Liver (tissue), 9 donors: Measurements from ENCODE around the gene GATA5. TPM values are rescaled to one million over a fixed set of nuclear protein-coding genes. Genes with fewer than 3 reads are reported as not detected.

ENCODE experiments used
- DNase-seq: peaks from one replicate; pipeline ENCODE4 v3.0.0-alpha.2; 2017; ENCODE audit warnings: low spot score
- H3K27ac ChIP-seq, 2 donors: one replicate each; pipeline ENCODE4 v1.7.0; 2013; ENCODE audit warnings: inconsistent platforms in 2 of 2, low read length in 2 of 2, control low read depth in 1 of 2, low read depth in 1 of 2, mild to moderate bottlenecking in 1 of 2
- H3K27me3 ChIP-seq, 4 donors: one replicate each; pipeline versions ENCODE4 v1.6.1 to v1.7.0; 2013; ENCODE audit warnings: low read length in 3 of 4, inconsistent platforms in 1 of 4, mild to moderate bottlenecking in 1 of 4, moderate library complexity in 1 of 4; ENCODE audit not compliant: control insufficient read depth in 4 of 4, insufficient read depth in 4 of 4
- H3K36me3 ChIP-seq, 4 donors: one replicate each; pipeline versions ENCODE4 v1.6.1 to v1.7.0; 2013; ENCODE audit warnings: low read length in 3 of 4, mild to moderate bottlenecking in 3 of 4, low read depth in 1 of 4, moderate library complexity in 1 of 4; ENCODE audit not compliant: control insufficient read depth in 4 of 4, insufficient read depth in 3 of 4
- H3K4me1 ChIP-seq, 4 donors: one replicate each; pipeline versions ENCODE4 v1.6.1 to v1.7.0; 2013; ENCODE audit warnings: low read length in 3 of 4, mild to moderate bottlenecking in 3 of 4, moderate library complexity in 1 of 4; ENCODE audit not compliant: control insufficient read depth in 4 of 4, insufficient read depth in 4 of 4
- H3K4me3 ChIP-seq, 3 donors: one replicate each; pipeline versions ENCODE4 v1.6.1 to v1.7.0; 2013; ENCODE audit warnings: low read length in 3 of 3, control low read depth in 1 of 3, low read depth in 1 of 3, mild to moderate bottlenecking in 1 of 3
- H3K9ac ChIP-seq, 2 donors: one replicate each; pipeline ENCODE4 v1.7.0; 2013; ENCODE audit warnings: low read length in 2 of 2, mild to moderate bottlenecking in 2 of 2, moderate library complexity in 2 of 2, control low read depth in 1 of 2, low read depth in 1 of 2
- H3K9me3 ChIP-seq, 4 donors: one replicate each; pipeline versions ENCODE4 v1.6.1 to v1.7.0; 2013; ENCODE audit warnings: low read length in 3 of 4; ENCODE audit not compliant: control insufficient read depth in 4 of 4
- EGR1 ChIP-seq, 2 donors: IDR thresholded peaks; 2 replicates each; pipeline ENCODE4 v1.6.1; 2016 to 2018; ENCODE audit warnings: antibody characterized with exemption in 2 of 2, low read depth in 2 of 2
- FOXA1 ChIP-seq: IDR thresholded peaks from 2 replicates; pipeline ENCODE4 v1.6.1; 2016; ENCODE audit warnings: antibody characterized with exemption
- FOXA2 ChIP-seq: IDR thresholded peaks from 2 replicates; pipeline ENCODE4 v1.6.1; 2016; ENCODE audit warnings: antibody characterized with exemption
- GABPA ChIP-seq, 2 donors: IDR thresholded peaks in 1 of 2; conservative IDR thresholded peaks in 1 of 2; 2 replicates each; pipeline ENCODE4 v1.6.1; 2016; ENCODE audit warnings: antibody characterized with exemption in 2 of 2, mild to moderate bottlenecking in 1 of 2, moderate library complexity in 1 of 2
- HNF4A ChIP-seq, 2 donors: conservative IDR thresholded peaks; 2 replicates each; pipeline ENCODE4 v1.6.1; 2016; ENCODE audit warnings: antibody characterized with exemption in 2 of 2, mild to moderate bottlenecking in 2 of 2
- HNF4G ChIP-seq: IDR thresholded peaks from 2 replicates; pipeline ENCODE4 v1.6.1; 2016; ENCODE audit warnings: antibody characterized with exemption
- JUND ChIP-seq, 2 donors: IDR thresholded peaks; 2 replicates each; pipeline ENCODE4 v1.6.1; 2016; ENCODE audit warnings: antibody characterized with exemption in 2 of 2
- MAX ChIP-seq: IDR thresholded peaks from 2 replicates; pipeline ENCODE4 v1.6.1; 2016; ENCODE audit warnings: antibody characterized with exemption
- NR2F2 ChIP-seq: IDR thresholded peaks from 2 replicates; pipeline ENCODE4 v1.6.1; 2016; ENCODE audit warnings: antibody characterized with exemption
- RAD21 ChIP-seq, 2 donors: IDR thresholded peaks; 2 replicates each; pipeline ENCODE4 v1.6.1; 2016; ENCODE audit warnings: antibody characterized with exemption in 2 of 2, mild to moderate bottlenecking in 2 of 2
- SP1 ChIP-seq: IDR thresholded peaks from 2 replicates; pipeline ENCODE4 v1.6.1; 2018; ENCODE audit warnings: antibody characterized with exemption, mild to moderate bottlenecking
- TAF1 ChIP-seq: conservative IDR thresholded peaks from 2 replicates; pipeline ENCODE4 v1.6.1; 2016; ENCODE audit warnings: antibody characterized with exemption, mild to moderate bottlenecking
- YY1 ChIP-seq: IDR thresholded peaks from 2 replicates; pipeline ENCODE4 v1.6.1; 2016; ENCODE audit warnings: antibody characterized with exemption, mild to moderate bottlenecking
- ZBTB33 ChIP-seq: IDR thresholded peaks from 2 replicates; pipeline ENCODE4 v1.6.1; 2016; ENCODE audit warnings: antibody characterized with exemption
- WGBS: extraction: QIAGEN DNeasy Blood & Tissue Kit; methylation state at CpG from one replicate; pipeline ENCODE4 v1.1.7; 2013; 5-methylcytosine and 5-hydroxymethylcytosine counted together
- polyA plus RNA-seq, 2 donors: library from polyadenylated mRNA; stranded (reverse) in 1 of 2; unstranded in 1 of 2; fragments of 200-250 nt in 1 of 2; fragments of >200 nt in 1 of 2; fragmentation: Nextera tagmentation in 1 of 2; extraction: Ambion mirVana in 1 of 2; gene quantifications; one replicate each; pipeline versions ENCODE4 v1.2.1 to v1.2.3, GENCODE V29; 2013 to 2015
- total RNA-seq, 2 donors: library from RNA; depleted of rRNA; stranded (reverse); fragments of >200 nt; gene quantifications; one replicate each; pipeline ENCODE4 v1.2.3, GENCODE V29; 2014
- TF ChIP-seq, protein P1 (sequence below): IDR thresholded peaks from 2 replicates; pipeline ENCODE4 v1.6.1; 2016; ENCODE audit warnings: antibody characterized with exemption, mild to moderate bottlenecking
- TF ChIP-seq, protein P2 (sequence below): fragments of 150-350 bp; IDR thresholded peaks from 2 replicates; pipeline ENCODE4 v1.5.1; 2017; ENCODE audit warnings: improper control_type of control experiment, low read depth, low read length; ENCODE audit not compliant: missing input control
- TF ChIP-seq, protein P3 (sequence below): IDR thresholded peaks from 2 replicates; pipeline ENCODE4 v1.6.1; 2016; ENCODE audit warnings: antibody characterized with exemption
- donor health status: healthy.
- donor health status: healthy.
- donor health status: healthy.
- donor health status: healthy.
- donor health status: healthy.

The GATA5 gene
- total and polyA plus RNA-seq, 4 donors, result 0.25 to 6.1 (median 0.34) TPM

DNA sequence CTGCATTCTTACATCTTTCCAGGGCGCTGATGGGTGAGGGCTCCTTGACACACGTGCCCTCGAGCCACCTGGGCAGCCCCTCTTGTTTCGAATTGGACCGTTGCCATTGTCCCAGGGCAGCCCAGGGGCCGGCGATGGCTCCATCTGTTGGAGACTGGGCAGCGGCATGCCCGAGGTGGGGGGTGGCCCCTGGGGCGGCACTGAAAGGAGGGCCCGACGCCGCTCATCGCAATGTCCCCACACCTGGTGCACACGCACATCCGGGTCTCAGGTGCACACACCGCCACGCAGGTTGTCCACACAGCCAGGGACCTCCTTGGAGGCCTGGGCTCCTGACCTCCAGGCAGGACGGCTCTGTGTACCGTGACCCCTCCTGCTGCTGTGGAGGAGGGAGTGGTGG lies 18.0 kb downstream of the GATA5 start:
- Histone ChIP-seq H3K9me3 (no peaks in the 10 kb centered on the region), H3K9ac (no peak overlapping the region), H3K27me3 (peaks cover 0 to 4% (median 0%) of the 10 kb centered on the region in 4 donors), H3K36me3 (no peaks in the 10 kb centered on the region), H3K4me3 (no peak overlapping the region), H3K4me1 (no peaks in the 10 kb centered on the region), H3K27ac (no peak overlapping the region)
- 80% methylated on average over 20 of the region's 20 CpGs for WGBS
- DNase-seq, result no peak
- TF ChIP-seq, protein P1, sequence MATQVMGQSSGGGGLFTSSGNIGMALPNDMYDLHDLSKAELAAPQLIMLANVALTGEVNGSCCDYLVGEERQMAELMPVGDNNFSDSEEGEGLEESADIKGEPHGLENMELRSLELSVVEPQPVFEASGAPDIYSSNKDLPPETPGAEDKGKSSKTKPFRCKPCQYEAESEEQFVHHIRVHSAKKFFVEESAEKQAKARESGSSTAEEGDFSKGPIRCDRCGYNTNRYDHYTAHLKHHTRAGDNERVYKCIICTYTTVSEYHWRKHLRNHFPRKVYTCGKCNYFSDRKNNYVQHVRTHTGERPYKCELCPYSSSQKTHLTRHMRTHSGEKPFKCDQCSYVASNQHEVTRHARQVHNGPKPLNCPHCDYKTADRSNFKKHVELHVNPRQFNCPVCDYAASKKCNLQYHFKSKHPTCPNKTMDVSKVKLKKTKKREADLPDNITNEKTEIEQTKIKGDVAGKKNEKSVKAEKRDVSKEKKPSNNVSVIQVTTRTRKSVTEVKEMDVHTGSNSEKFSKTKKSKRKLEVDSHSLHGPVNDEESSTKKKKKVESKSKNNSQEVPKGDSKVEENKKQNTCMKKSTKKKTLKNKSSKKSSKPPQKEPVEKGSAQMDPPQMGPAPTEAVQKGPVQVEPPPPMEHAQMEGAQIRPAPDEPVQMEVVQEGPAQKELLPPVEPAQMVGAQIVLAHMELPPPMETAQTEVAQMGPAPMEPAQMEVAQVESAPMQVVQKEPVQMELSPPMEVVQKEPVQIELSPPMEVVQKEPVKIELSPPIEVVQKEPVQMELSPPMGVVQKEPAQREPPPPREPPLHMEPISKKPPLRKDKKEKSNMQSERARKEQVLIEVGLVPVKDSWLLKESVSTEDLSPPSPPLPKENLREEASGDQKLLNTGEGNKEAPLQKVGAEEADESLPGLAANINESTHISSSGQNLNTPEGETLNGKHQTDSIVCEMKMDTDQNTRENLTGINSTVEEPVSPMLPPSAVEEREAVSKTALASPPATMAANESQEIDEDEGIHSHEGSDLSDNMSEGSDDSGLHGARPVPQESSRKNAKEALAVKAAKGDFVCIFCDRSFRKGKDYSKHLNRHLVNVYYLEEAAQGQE, result no peak
- TF ChIP-seq ZBTB33, result no peak
- no peak for TF ChIP-seq FOXA2
- TF ChIP-seq JUND (IDR thresholded peaks at IDR 0.05), result no peak
- TF ChIP-seq, protein P2, sequence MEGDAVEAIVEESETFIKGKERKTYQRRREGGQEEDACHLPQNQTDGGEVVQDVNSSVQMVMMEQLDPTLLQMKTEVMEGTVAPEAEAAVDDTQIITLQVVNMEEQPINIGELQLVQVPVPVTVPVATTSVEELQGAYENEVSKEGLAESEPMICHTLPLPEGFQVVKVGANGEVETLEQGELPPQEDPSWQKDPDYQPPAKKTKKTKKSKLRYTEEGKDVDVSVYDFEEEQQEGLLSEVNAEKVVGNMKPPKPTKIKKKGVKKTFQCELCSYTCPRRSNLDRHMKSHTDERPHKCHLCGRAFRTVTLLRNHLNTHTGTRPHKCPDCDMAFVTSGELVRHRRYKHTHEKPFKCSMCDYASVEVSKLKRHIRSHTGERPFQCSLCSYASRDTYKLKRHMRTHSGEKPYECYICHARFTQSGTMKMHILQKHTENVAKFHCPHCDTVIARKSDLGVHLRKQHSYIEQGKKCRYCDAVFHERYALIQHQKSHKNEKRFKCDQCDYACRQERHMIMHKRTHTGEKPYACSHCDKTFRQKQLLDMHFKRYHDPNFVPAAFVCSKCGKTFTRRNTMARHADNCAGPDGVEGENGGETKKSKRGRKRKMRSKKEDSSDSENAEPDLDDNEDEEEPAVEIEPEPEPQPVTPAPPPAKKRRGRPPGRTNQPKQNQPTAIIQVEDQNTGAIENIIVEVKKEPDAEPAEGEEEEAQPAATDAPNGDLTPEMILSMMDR, result no peak
- TF ChIP-seq FOXA1, result no peak
- no peak for TF ChIP-seq TAF1
- no peak for TF ChIP-seq GABPA (IDR thresholded peaks at IDR 0.05 in 1 of 2, conservative IDR thresholded peaks at IDR 0.05 in 1 of 2)
- TF ChIP-seq YY1, result no peak
- TF ChIP-seq EGR1 (IDR thresholded peaks at IDR 0.05; ENCODE audit: low read depth in 2 of 2), result no peak
- TF ChIP-seq NR2F2, result no peak
- TF ChIP-seq RAD21 (IDR thresholded peaks at IDR 0.05), result no peak
- TF ChIP-seq HNF4A (conservative IDR thresholded peaks at IDR 0.05), result no peak
- TF ChIP-seq, protein P3, sequence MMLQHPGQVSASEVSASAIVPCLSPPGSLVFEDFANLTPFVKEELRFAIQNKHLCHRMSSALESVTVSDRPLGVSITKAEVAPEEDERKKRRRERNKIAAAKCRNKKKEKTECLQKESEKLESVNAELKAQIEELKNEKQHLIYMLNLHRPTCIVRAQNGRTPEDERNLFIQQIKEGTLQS, result no peak
- TF ChIP-seq MAX, result no peak

GRCh38 chr20:62457098-62457497 lies 18.7 kb downstream of the GATA5 start:
- no peak for DNase-seq
- no peaks in the 10 kb centered on the region for H3K9me3 ChIP-seq
- H3K27me3 ChIP-seq, result peaks cover 0 to 4% (median 2%) of the 10 kb centered on the region in 4 donors
- no peak overlapping the region for H3K27ac ChIP-seq
- H3K4me3 ChIP-seq, result no peak overlapping the region
- no peak for TF ChIP-seq EGR1 (IDR thresholded peaks at IDR 0.05; ENCODE audit: low read depth in 2 of 2)
- no peak for TF ChIP-seq ZBTB33
- TF ChIP-seq YY1, result no peak
- no peak for TF ChIP-seq NR2F2
- no peak for TF ChIP-seq HNF4G
- TF ChIP-seq, protein P2, result no peak
- TF ChIP-seq SP1, result no peak
- H3K4me1 ChIP-seq, result no peaks in the 10 kb centered on the region
- H3K9ac ChIP-seq, result no peak overlapping the region
- H3K36me3 ChIP-seq, result no peaks in the 10 kb centered on the region
- 81% methylated on average over 17 of the region's 17 CpGs for WGBS
